H9 (cell line): ENCODE results near the gene PPM1M. TPM values are rescaled to one million over a fixed set of nuclear protein-coding genes. Genes with fewer than 3 reads are reported as not detected.

Experiments
- DNase-seq: peaks from one replicate; pipeline ENCODE4 v3.0.0-alpha.2; 2017
- H2AFZ ChIP-seq: one replicate; pipeline ENCODE4 v1.6.1; 2013; ENCODE audit warnings: mild to moderate bottlenecking, low read length, control low read depth, moderate library complexity
- H2AK5ac ChIP-seq: 2 replicates; pipeline ENCODE4 v1.6.1; 2013; ENCODE audit warnings: low read length, control low read depth, mixed read lengths; ENCODE audit not compliant: insufficient read length
- H2BK120ac ChIP-seq: one replicate; pipeline ENCODE4 v1.6.1; 2013; ENCODE audit warnings: low read depth, mild to moderate bottlenecking, low read length, control low read depth, inconsistent platforms; ENCODE audit not compliant: poor library complexity, severe bottlenecking
- H2BK12ac ChIP-seq: 2 replicates; pipeline ENCODE4 v1.6.1; 2013; ENCODE audit warnings: low read length, control low read depth, mixed read lengths, low read depth; ENCODE audit not compliant: insufficient read length
- H2BK15ac ChIP-seq: 2 replicates; pipeline ENCODE4 v1.6.1; 2013; ENCODE audit warnings: low read depth, low read length, control low read depth
- H2BK20ac ChIP-seq: one replicate; pipeline ENCODE4 v1.6.1; 2013; ENCODE audit warnings: low read depth, mild to moderate bottlenecking, low read length, control low read depth, inconsistent platforms; ENCODE audit not compliant: poor library complexity, severe bottlenecking
- H2BK5ac ChIP-seq: 2 replicates; pipeline ENCODE4 v1.6.1; 2013; ENCODE audit warnings: low read length, control low read depth, mixed read lengths; ENCODE audit not compliant: insufficient read length
- H3K14ac ChIP-seq: 2 replicates; pipeline ENCODE4 v1.6.1; 2013; ENCODE audit warnings: low read length, control low read depth; ENCODE audit not compliant: insufficient read depth
- H3K18ac ChIP-seq: 2 replicates; pipeline ENCODE4 v1.6.1; 2013; ENCODE audit warnings: low read depth, mild to moderate bottlenecking, mixed read lengths, low read length, control low read depth; ENCODE audit not compliant: insufficient read length
- H3K23ac ChIP-seq: 2 replicates; pipeline ENCODE4 v1.6.1; 2013; ENCODE audit warnings: low read length, control low read depth, mixed read lengths, low read depth; ENCODE audit not compliant: insufficient read length
- H3K23me2 ChIP-seq: 2 replicates; pipeline ENCODE4 v1.6.1; 2013; ENCODE audit warnings: low read depth, mild to moderate bottlenecking, mixed read lengths, low read length, control low read depth; ENCODE audit not compliant: insufficient read length, poor library complexity, severe bottlenecking
- H3K27ac ChIP-seq: 2 replicates; pipeline ENCODE4 v1.5.1; 2013; ENCODE audit warnings: low read length, control low read depth, mixed read lengths, low read depth; ENCODE audit not compliant: insufficient read length
- H3K27me3 ChIP-seq: 2 replicates; pipeline ENCODE4 v1.6.1; 2013; ENCODE audit warnings: low read length, control low read depth, inconsistent platforms; ENCODE audit not compliant: insufficient read depth
- H3K4ac ChIP-seq: 2 replicates; pipeline ENCODE4 v1.6.1; 2013; ENCODE audit warnings: low read depth, mild to moderate bottlenecking, control low read depth, inconsistent platforms, low read length, moderate library complexity
- H3K4me1 ChIP-seq: 2 replicates; pipeline ENCODE4 v1.6.1; 2013; ENCODE audit warnings: low read length, control low read depth, inconsistent platforms; ENCODE audit not compliant: insufficient read depth
- H3K4me2 ChIP-seq: 2 replicates; pipeline ENCODE4 v1.6.1; 2013; ENCODE audit warnings: low read length, control low read depth, mixed read lengths; ENCODE audit not compliant: insufficient read length, insufficient read depth
- H3K56ac ChIP-seq: 2 replicates; pipeline ENCODE4 v1.6.1; 2013; ENCODE audit warnings: low read depth, mild to moderate bottlenecking, mixed read lengths, low read length, control low read depth; ENCODE audit not compliant: insufficient read length
- H3K79me1 ChIP-seq: 2 replicates; pipeline ENCODE4 v1.6.1; 2013; ENCODE audit warnings: low read depth, mild to moderate bottlenecking, moderate library complexity, low read length, control low read depth, inconsistent platforms; ENCODE audit not compliant: insufficient read depth, poor library complexity, severe bottlenecking
- H3K79me2 ChIP-seq: 2 replicates; pipeline ENCODE4 v1.6.1; 2013; ENCODE audit warnings: low read length, control low read depth, inconsistent platforms; ENCODE audit not compliant: insufficient read depth
- H3K9ac ChIP-seq: 2 replicates; pipeline ENCODE4 v1.6.1; 2013; ENCODE audit warnings: low read length, control low read depth, mixed read lengths; ENCODE audit not compliant: insufficient read length; ENCODE audit errors: extremely low read depth
- H3K9me3 ChIP-seq: one replicate; pipeline ENCODE4 v1.6.1; 2013; ENCODE audit warnings: low read depth, low read length, inconsistent platforms; ENCODE audit not compliant: control insufficient read depth
- H3T11ph ChIP-seq: one replicate; pipeline ENCODE4 v1.6.1; 2013; ENCODE audit warnings: mild to moderate bottlenecking, low read length, control low read depth, inconsistent platforms
- H4K20me1 ChIP-seq: one replicate; pipeline ENCODE4 v1.6.1; 2013; ENCODE audit not compliant: control insufficient read depth, insufficient read length, insufficient read depth
- H4K5ac ChIP-seq: 2 replicates; pipeline ENCODE4 v1.6.1; 2013; ENCODE audit warnings: low read depth, mild to moderate bottlenecking, mixed read lengths, low read length, control low read depth; ENCODE audit not compliant: insufficient read length
- H4K8ac ChIP-seq: replicated peaks from 2 replicates; pipeline ENCODE4 v1.6.1; 2013; ENCODE audit warnings: low read length, control low read depth, mixed read lengths, low read depth; ENCODE audit not compliant: insufficient read length
- H4K91ac ChIP-seq: 2 replicates; pipeline ENCODE4 v1.6.1; 2013; ENCODE audit warnings: low read depth, mild to moderate bottlenecking, moderate library complexity, mixed read lengths, low read length, control low read depth; ENCODE audit not compliant: insufficient read length
- H3K27ac Mint-ChIP-seq, 3 experiments: 2 replicates in 2 of 3; 3 replicates in 1 of 3; pipeline ENCODE4 v1.8.0; 2020 to 2021; ENCODE audit warnings: mixed read lengths in 3 of 3, mild to moderate bottlenecking in 1 of 3, moderate library complexity in 1 of 3
- H3K27me3 Mint-ChIP-seq: 2 replicates; pipeline ENCODE4 v1.8.0; 2021; ENCODE audit warnings: low read depth, mild to moderate bottlenecking, moderate library complexity, mixed read lengths
- H3K36me3 Mint-ChIP-seq, 3 experiments: 2 replicates in 2 of 3; 3 replicates in 1 of 3; pipeline ENCODE4 v1.8.0; 2020 to 2021; ENCODE audit warnings: low read depth in 3 of 3, mixed read lengths in 3 of 3; ENCODE audit not compliant: insufficient read depth in 1 of 3
- H3K4me1 Mint-ChIP-seq, 2 experiments: 2 replicates each; pipeline ENCODE4 v1.8.0; 2020; ENCODE audit warnings: mixed read lengths in 2 of 2
- H3K4me3 Mint-ChIP-seq, 2 experiments: 2 replicates in 1 of 2; 3 replicates in 1 of 2; pipeline ENCODE4 v1.8.0; 2020 to 2021; ENCODE audit warnings: mild to moderate bottlenecking in 2 of 2, mixed read lengths in 2 of 2, moderate library complexity in 1 of 2
- H3K9me3 Mint-ChIP-seq, 2 experiments: 2 replicates in 1 of 2; 3 replicates in 1 of 2; pipeline ENCODE4 v1.8.0; 2020; ENCODE audit warnings: mild to moderate bottlenecking in 2 of 2, mixed read lengths in 2 of 2, moderate library complexity in 1 of 2
- CTCF ChIP-seq: fragments of 200-600 bp; sonication (generic); conservative IDR thresholded peaks from 3 replicates; pipeline ENCODE4 v1.8.0; 2021; ENCODE audit warnings: antibody characterized with exemption, mild to moderate bottlenecking
- WGBS: extraction: QIAGEN DNeasy Blood & Tissue Kit; methylation state at CpG from one replicate; pipeline ENCODE4 v1.1.7; 2013; ENCODE audit warnings: missing lambda C conversion rate, low lambda C conversion rate, mixed read lengths; ENCODE audit not compliant: insufficient read length; ENCODE audit errors: extremely low coverage; 5-methylcytosine and 5-hydroxymethylcytosine counted together
- total RNA-seq: library from RNA; stranded (reverse); gene quantifications from 2 replicates; pipeline ENCODE4 v1.2.1, GENCODE V29; 2021

The PPM1M gene
- total RNA-seq, 1 experiment from 2014 or later: 7.4 TPM

- H3K4me1 ChIP-seq: peaks cover 15% of the 10 kb centered on the region
- Mint-ChIP-seq H3K27ac (peak overlapping the region in 2 of 3 experiments; percentile 63 to 67; a peak in 3 of 7 replicates), H3K27me3 (no peaks in the 10 kb centered on the region), H3K4me3 (peak overlapping the region in 1 of 2 experiments; percentile 31; a peak in 2 of 5 replicates), H3K36me3 (peaks cover 7 to 32% (median 27%) of the 10 kb centered on the region in 3 experiments; a peak in 6 of 7 replicates), H3K4me1 (peaks cover 25 to 33% of the 10 kb centered on the region in 2 experiments), H3K9me3 (no peaks in the 10 kb centered on the region)
- H3K79me1 ChIP-seq: no peaks in the 10 kb centered on the region
- H3K23me2 ChIP-seq: peaks cover 8% of the 10 kb centered on the region
- H2BK20ac ChIP-seq: no peak overlapping the region
- H2BK15ac ChIP-seq: no peak overlapping the region
- H4K5ac ChIP-seq: no peak overlapping the region
- no peak overlapping the region for H2BK12ac ChIP-seq
- no peak overlapping the region for H2AFZ ChIP-seq
- no peak overlapping the region; the same call in 1 of the 2 replicates for H3K14ac ChIP-seq
- H4K20me1 ChIP-seq: no peaks in the 10 kb centered on the region
- no peaks in the 10 kb centered on the region for H3K27me3 ChIP-seq
- no peak overlapping the region for H2BK5ac ChIP-seq
- no peak overlapping the region for H3K56ac ChIP-seq
- H3K18ac ChIP-seq: no peak overlapping the region
- no CpG with 5 or more reads among the region's 15 CpGs for WGBS
- 0 out of 3 replicates have a peak, but pooled peaks have one; percentile 27 for TF ChIP-seq CTCF
- no peak overlapping the region for H4K8ac ChIP-seq
- H3K4me2 ChIP-seq: no peak overlapping the region
- no peak overlapping the region for H3K23ac ChIP-seq
- no peak overlapping the region for H2AK5ac ChIP-seq
- H2BK120ac ChIP-seq: no peak overlapping the region
- H3K4ac ChIP-seq: no peak overlapping the region
- H3K79me2 ChIP-seq: peaks cover 5% of the 10 kb centered on the region; the same call in 1 of the 2 replicates
- no peak overlapping the region for H3K27ac ChIP-seq
- no peak overlapping the region for H4K91ac ChIP-seq
- H3T11ph ChIP-seq: no peak overlapping the region
- H3K9me3 ChIP-seq: no peaks in the 10 kb centered on the region
- DNase-seq: peak; percentile 38
- H3K9ac ChIP-seq: no peak overlapping the region
Measured at GRCh38 chr3:52234516-52235447, 10.8 kb upstream of the PPM1M start.
